GM23248 (cell line): ENCODE data around the gene MPHOSPH9.

Experiments
- EZH2 ChIP-seq: fragments of 200-600 bp; sonication (generic); IDR thresholded peaks from 2 replicates; pipeline ENCODE4 v1.6.1; 2018; ENCODE audit warnings: antibody characterized with exemption, mild to moderate bottlenecking; ENCODE audit not compliant: insufficient read depth, poor library complexity, severe bottlenecking
- EZH2phosphoT487 ChIP-seq: fragments of 200-600 bp; sonication (generic); IDR thresholded peaks from 2 replicates; pipeline ENCODE4 v1.6.1; 2018; ENCODE audit warnings: antibody characterized with exemption, moderate library complexity, mild to moderate bottlenecking, low read depth; ENCODE audit not compliant: insufficient read depth

- TF ChIP-seq EZH2phosphoT487 (no peak), EZH2 (no peak)
Observed at GRCh38 chr12:123225443-123225842, 7.5 kb downstream of the MPHOSPH9 start.
